Activated CD8-positive, alpha-beta memory T cell treated with anti-CD3 and anti-CD28 coated beads for 36 hours (primary cell): Measurements from ENCODE around the gene KRTAP10-4. TPM values are rescaled to one million over a fixed set of nuclear protein-coding genes. Genes with fewer than 3 reads are reported as not detected.

Experiments
- CTCF ChIA-PET: fragments of 350-600 bp; sonication (Branson Sonifier 250); formaldehyde crosslinking; loops from one replicate; lab custom pipeline; 2021; ENCODE audit warnings: antibody characterized with exemption; lab: Charles Lee
- POLR2A ChIA-PET: fragments of 350-600 bp; sonication (Branson Sonifier 250); formaldehyde crosslinking; loops from one replicate; lab custom pipeline; 2021; ENCODE audit warnings: antibody characterized with exemption; lab: Charles Lee
- total RNA-seq, 2 experiments: library from RNA; stranded (reverse); gene quantifications; one replicate each; pipeline ENCODE4 v1.2.3, GENCODE V29; 2021

KRTAP10-4 gene
- total RNA-seq, 2 experiments from 2014 or later: not detected

GRCh38 chr21:44612669-44613229 is 39.2 kb downstream of the KRTAP10-4 start:
- ChIA-PET CTCF (no interaction called here), POLR2A (no interaction called here)

GRCh38 chr21:44613386-44614155 is 40.0 kb downstream of the KRTAP10-4 start:
- CTCF ChIA-PET: no interaction called here
- POLR2A ChIA-PET: no interaction called here

GRCh38 chr21:44614161-44614631 is 40.7 kb downstream of the KRTAP10-4 start:
- POLR2A ChIA-PET: no interaction called here

GRCh38 chr21:44614961-44615391 is 41.4 kb downstream of the KRTAP10-4 start:
- ChIA-PET CTCF (no interaction called here), POLR2A (no interaction called here)

More at GRCh38 chr21:44614161-44614631, 40.7 kb downstream of the KRTAP10-4 start:
- CTCF ChIA-PET: no interaction called here

GRCh38 chr21:44615466-44615865 is 41.9 kb downstream of the KRTAP10-4 start:
- ChIA-PET POLR2A (no interaction called here), CTCF (no interaction called here)

GRCh38 chr21:44615911-44616590 is 42.5 kb downstream of the KRTAP10-4 start:
- ChIA-PET CTCF (no interaction called here), POLR2A (no interaction called here)

GRCh38 chr21:44616591-44616926 is 43.0 kb downstream of the KRTAP10-4 start:
- ChIA-PET POLR2A (no interaction called here), CTCF (interaction anchor here (0.6 kb wide), 1 partner anchor 60 kb away, joined by 3 read pairs; no protein-coding TSS in a partner anchor)

- CTCF ChIA-PET: interaction anchor here (0.6 kb wide), 1 partner anchor 61 kb away, joined by 3 read pairs; no protein-coding TSS in a partner anchor
- POLR2A ChIA-PET: no interaction called here
Measured at GRCh38 chr21:44617071-44617501, 43.6 kb downstream of the KRTAP10-4 start.

GRCh38 chr21:44618504-44618903 is 45.0 kb downstream of the KRTAP10-4 start:
- CTCF ChIA-PET: no interaction called here
- POLR2A ChIA-PET: no interaction called here

GRCh38 chr21:44618909-44619308 is 45.4 kb downstream of the KRTAP10-4 start:
- POLR2A ChIA-PET: no interaction called here
- CTCF ChIA-PET: no interaction called here

GRCh38 chr21:44619886-44620285 is 46.4 kb downstream of the KRTAP10-4 start:
- ChIA-PET POLR2A (no interaction called here), CTCF (no interaction called here)

GRCh38 chr21:44623575-44623974 is 50.0 kb downstream of the KRTAP10-4 start:
- POLR2A ChIA-PET: no interaction called here
- CTCF ChIA-PET: no interaction called here

Other genes starting within 250 kb of the KRTAP10-4 start
- gene CFAP410, start 234.3 kb upstream of the KRTAP10-4 start, total RNA-seq: 10 to 100 TPM; 15.4 to 16.1 TPM
- gene TRPM2, start 220.1 kb upstream of the KRTAP10-4 start, total RNA-seq: 1 to 10 TPM; 6.5 to 6.8 TPM
- 1 to 10 TPM; 1.0 TPM for gene LRRC3, start 118.2 kb upstream of the KRTAP10-4 start, total RNA-seq
- gene KRTAP10-1, start 33.5 kb upstream of the KRTAP10-4 start, total RNA-seq: not detected
- not detected for gene KRTAP10-2, start 22.2 kb upstream of the KRTAP10-4 start, total RNA-seq
- gene KRTAP10-3, start 14.9 kb upstream of the KRTAP10-4 start, total RNA-seq: not detected
- not detected for gene KRTAP10-5, start 6.9 kb downstream of the KRTAP10-4 start, total RNA-seq
- gene KRTAP10-6, start 18.8 kb downstream of the KRTAP10-4 start, total RNA-seq: not detected
- not detected for gene KRTAP10-7, start 26.9 kb downstream of the KRTAP10-4 start, total RNA-seq
- not detected for gene KRTAP10-8, start 38.4 kb downstream of the KRTAP10-4 start, total RNA-seq
- gene KRTAP10-9, start 53.4 kb downstream of the KRTAP10-4 start, total RNA-seq: not detected
- gene KRTAP10-10, start 63.6 kb downstream of the KRTAP10-4 start, total RNA-seq: not detected
- gene KRTAP10-11, start 72.7 kb downstream of the KRTAP10-4 start, total RNA-seq: not detected
- gene KRTAP12-4, start 80.9 kb downstream of the KRTAP10-4 start, total RNA-seq: not detected
- not detected for gene KRTAP12-3, start 84.2 kb downstream of the KRTAP10-4 start, total RNA-seq
- gene KRTAP12-2, start 93.2 kb downstream of the KRTAP10-4 start, total RNA-seq: not detected
- not detected for gene KRTAP12-1, start 108.4 kb downstream of the KRTAP10-4 start, total RNA-seq
- gene KRTAP10-12, start 123.4 kb downstream of the KRTAP10-4 start, total RNA-seq: not detected
- gene TSPEAR, start 137.8 kb downstream of the KRTAP10-4 start, total RNA-seq: not detected
- 100 to 1,000 TPM; 119 to 121 TPM for gene UBE2G2, start 228.1 kb downstream of the KRTAP10-4 start, total RNA-seq
- 10 to 100 TPM; 81.6 to 83.1 TPM for gene SUMO3, start 244.3 kb downstream of the KRTAP10-4 start, total RNA-seq